ENCODE results near the gene CS.

- TF ChIP-seq CTCF (IDR thresholded peaks at IDR 0.05; ENCODE audit: poor library complexity, severe bottlenecking) (no peak), POLR2AphosphoS5 (IDR thresholded peaks at IDR 0.05) (peak; percentile 97)
These were observed 78.2 kb downstream of the CS start, which contains the start of gene RNF41 for GRCh38 chr12:56221757-56222530.
